Fibroblast of pulmonary artery (primary cell): Measurements from ENCODE around the gene RIC1.

Source experiments
- DNase-seq: peaks from one replicate; pipeline ENCODE4 v3.0.0-alpha.2; 2010; ENCODE audit warnings: low read depth
- H3K4me3 ChIP-seq: replicated peaks from 2 replicates; pipeline ENCODE4 v1.5.1; 2011; ENCODE audit warnings: low read depth, mild to moderate bottlenecking, control low read depth, low read length, moderate library complexity
- TF ChIP-seq, protein P1 (sequence below): IDR thresholded peaks from 2 replicates; pipeline ENCODE4 v1.5.1; 2011; ENCODE audit warnings: mild to moderate bottlenecking, control low read depth, low read length, inconsistent platforms; ENCODE audit errors: missing control alignments

RIC1 gene

DNA sequence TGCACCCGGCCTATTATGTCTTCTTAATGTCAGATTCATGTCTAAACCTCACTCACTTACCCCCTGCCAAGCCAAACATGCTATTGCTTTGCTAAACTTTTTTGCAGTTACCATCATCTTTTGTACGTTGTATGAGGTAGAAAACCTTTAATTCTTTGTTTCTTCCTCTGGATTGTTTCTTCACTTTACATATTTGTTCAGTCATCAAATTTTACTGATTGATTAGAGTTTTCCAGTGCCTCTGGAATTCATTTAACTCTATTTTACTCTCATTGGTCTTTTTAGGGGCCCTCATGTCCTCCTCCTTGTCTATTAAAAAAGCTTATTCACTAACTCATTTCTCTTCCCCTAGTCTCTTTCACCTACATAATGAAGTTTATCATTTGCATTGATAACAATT, 67.0 kb downstream of the RIC1 start:
- TF ChIP-seq, protein P1, sequence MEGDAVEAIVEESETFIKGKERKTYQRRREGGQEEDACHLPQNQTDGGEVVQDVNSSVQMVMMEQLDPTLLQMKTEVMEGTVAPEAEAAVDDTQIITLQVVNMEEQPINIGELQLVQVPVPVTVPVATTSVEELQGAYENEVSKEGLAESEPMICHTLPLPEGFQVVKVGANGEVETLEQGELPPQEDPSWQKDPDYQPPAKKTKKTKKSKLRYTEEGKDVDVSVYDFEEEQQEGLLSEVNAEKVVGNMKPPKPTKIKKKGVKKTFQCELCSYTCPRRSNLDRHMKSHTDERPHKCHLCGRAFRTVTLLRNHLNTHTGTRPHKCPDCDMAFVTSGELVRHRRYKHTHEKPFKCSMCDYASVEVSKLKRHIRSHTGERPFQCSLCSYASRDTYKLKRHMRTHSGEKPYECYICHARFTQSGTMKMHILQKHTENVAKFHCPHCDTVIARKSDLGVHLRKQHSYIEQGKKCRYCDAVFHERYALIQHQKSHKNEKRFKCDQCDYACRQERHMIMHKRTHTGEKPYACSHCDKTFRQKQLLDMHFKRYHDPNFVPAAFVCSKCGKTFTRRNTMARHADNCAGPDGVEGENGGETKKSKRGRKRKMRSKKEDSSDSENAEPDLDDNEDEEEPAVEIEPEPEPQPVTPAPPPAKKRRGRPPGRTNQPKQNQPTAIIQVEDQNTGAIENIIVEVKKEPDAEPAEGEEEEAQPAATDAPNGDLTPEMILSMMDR = no peak
- DNase-seq = no peak

GRCh38 chr9:5696884-5697283, 68.0 kb downstream of the RIC1 start:
- TF ChIP-seq, protein P1 = no peak
- DNase-seq = no peak
- no peak overlapping the region for H3K4me3 ChIP-seq

More for the DNA sequence above, 67.0 kb downstream of the RIC1 start:
- no peak overlapping the region for H3K4me3 ChIP-seq

- H3K4me3 ChIP-seq = no peak overlapping the region
- no peak for DNase-seq
- TF ChIP-seq, protein P1 = no peak
Observed at GRCh38 chr9:5698004-5698403, 69.1 kb downstream of the RIC1 start.

DNA sequence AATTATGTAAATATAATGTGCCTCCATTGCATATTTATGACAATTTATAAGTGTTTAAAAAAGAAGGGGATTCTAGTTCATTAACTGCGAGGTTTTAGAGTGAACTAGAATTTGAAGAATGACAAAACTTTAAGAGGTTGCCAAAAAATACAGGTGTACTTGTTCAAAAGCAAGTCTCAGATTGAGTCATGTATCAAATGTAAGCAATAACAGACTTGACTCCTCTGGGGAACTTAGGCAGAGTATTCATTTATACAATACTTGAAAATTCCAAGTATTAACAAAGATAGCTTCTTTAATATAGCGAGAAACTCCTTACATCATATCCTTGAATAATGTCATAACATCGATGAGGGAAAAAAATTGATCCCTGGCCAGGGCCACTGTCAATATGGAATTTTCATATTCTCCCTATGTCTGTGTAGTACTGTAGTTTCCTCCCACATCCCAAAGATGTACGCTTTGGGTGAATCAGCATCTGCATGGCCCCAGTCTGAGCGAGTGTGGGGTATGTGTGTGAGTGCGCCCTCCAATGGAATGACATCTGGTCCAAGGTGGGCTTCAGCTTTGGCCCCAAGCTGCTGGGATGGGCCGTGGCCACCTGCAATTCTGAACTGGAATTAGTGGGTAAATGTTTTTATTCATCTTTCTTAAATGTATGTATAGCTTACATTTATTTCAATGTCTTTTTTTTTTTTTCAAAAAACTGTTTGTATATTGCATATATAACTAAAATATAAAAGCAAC, 70.1 kb downstream of the RIC1 start:
- peak; percentile 41 for DNase-seq
- TF ChIP-seq, protein P1 = no peak
- H3K4me3 ChIP-seq = no peak overlapping the region

DNA sequence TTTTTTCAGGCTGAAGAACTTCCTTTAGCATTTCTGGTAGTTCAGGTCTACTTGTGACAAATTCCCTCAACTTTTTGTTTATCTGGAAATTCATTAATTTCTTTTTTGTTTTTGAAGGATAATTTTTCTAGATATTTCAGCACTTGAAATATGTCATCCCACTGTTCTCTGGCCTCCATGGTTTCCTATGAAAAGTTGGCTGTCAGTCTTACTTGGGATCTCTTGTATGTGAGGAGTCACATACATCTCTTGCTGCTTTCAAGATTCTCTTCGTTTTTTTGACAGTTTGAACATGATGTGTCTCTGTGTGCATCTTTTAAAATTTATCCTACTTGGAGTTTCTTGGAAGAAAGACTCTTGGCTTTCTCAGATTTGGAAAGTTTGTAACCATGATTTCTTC, 79.5 kb downstream of the RIC1 start:
- DNase-seq = no peak
- TF ChIP-seq, protein P1 = no peak
- no peak overlapping the region for H3K4me3 ChIP-seq

GRCh38 chr9:5712651-5713390, 83.9 kb downstream of the RIC1 start:
- H3K4me3 ChIP-seq = no peak overlapping the region
- DNase-seq = no peak
- TF ChIP-seq, protein P1 = no peak
